Aorta (tissue), 5 donors: ENCODE results near the gene SMURF2. TPM values are rescaled to one million over a fixed set of nuclear protein-coding genes. Genes with fewer than 3 reads are reported as not detected.

Source experiments
- ATAC-seq: fragments of 200-7000 bp; cut with Tn5 transposase; one replicate; pipeline ENCODE4 v1.9.1; 2022; ENCODE audit warnings: moderate library complexity; ENCODE audit not compliant: low FRiP score
- DNase-seq, 2 donors: peaks; one replicate each; pipeline ENCODE4 v3.0.0-alpha.2; 2020
- H3K27ac ChIP-seq, 2 donors: one replicate each; pipeline ENCODE4 v1.5.1; 2013; ENCODE audit warnings: low read length in 2 of 2, mild to moderate bottlenecking in 2 of 2, moderate library complexity in 2 of 2, control low read depth in 1 of 2, inconsistent platforms in 1 of 2, low read depth in 1 of 2
- H3K27me3 ChIP-seq, 2 donors: one replicate each; pipeline ENCODE4 v1.6.1; 2013; ENCODE audit warnings: control low read depth in 1 of 2, low read length in 1 of 2, mild to moderate bottlenecking in 1 of 2, moderate library complexity in 1 of 2; ENCODE audit not compliant: insufficient read depth in 2 of 2, control insufficient read depth in 1 of 2
- H3K36me3 ChIP-seq, 2 donors: one replicate each; pipeline ENCODE4 v1.6.1; 2013; ENCODE audit warnings: control low read depth in 1 of 2, low read length in 1 of 2, mild to moderate bottlenecking in 1 of 2; ENCODE audit not compliant: insufficient read depth in 2 of 2, control insufficient read depth in 1 of 2
- H3K4me1 ChIP-seq, 2 donors: one replicate each; pipeline ENCODE4 v1.6.1; 2013; ENCODE audit warnings: low read length in 2 of 2, control low read depth in 1 of 2, mild to moderate bottlenecking in 1 of 2, moderate library complexity in 1 of 2; ENCODE audit not compliant: insufficient read depth in 2 of 2, control insufficient read depth in 1 of 2
- H3K4me3 ChIP-seq, 2 donors: one replicate each; pipeline ENCODE4 v1.5.1; 2013; ENCODE audit warnings: low read length in 2 of 2, control low read depth in 1 of 2, mild to moderate bottlenecking in 1 of 2
- H3K9me3 ChIP-seq: one replicate; pipeline ENCODE4 v1.6.1; 2013; ENCODE audit warnings: mild to moderate bottlenecking, low read length; ENCODE audit not compliant: control insufficient read depth
- WGBS, 2 donors: extraction: QIAGEN DNeasy Blood & Tissue Kit; methylation state at CpG; one replicate each; pipeline ENCODE4 v1.1.7; 2013; 5-methylcytosine and 5-hydroxymethylcytosine counted together
- intact Hi-C, 2 donors: fragments of 100-400 bp; cut with DNase I; formaldehyde crosslinking; loops; one replicate each; pipeline versions ENCODE4 v1.14.2 to v1.15.0; 2022
- long read RNA-seq, 2 donors: library from polyadenylated mRNA; unstranded; transcript quantifications; one replicate each; pipeline ENCODE4 v2.0.0, GENCODE V29; 2020 to 2021
- polyA plus RNA-seq, 2 donors: library from polyadenylated mRNA; stranded (reverse); fragments of 200-250 nt; gene quantifications; one replicate each; pipeline ENCODE4 v1.2.3, GENCODE V29; 2013
- total RNA-seq, 2 donors: library from RNA; stranded (reverse); fragmentation: NEBNext Ultra II Directional; extraction: Animal tissue kit (Norgen Biotek cat#: 25700); gene quantifications; one replicate each; pipeline ENCODE4 v1.2.1, GENCODE V29; 2021
- donor health status: healthy with polysubstance abuse.
- donor health status: Bipolar disorder and iron deficiency.
- donor health status: DM: no; HTN: no; CAD: no.
- donor health status: DM: no; HTN: no; CAD: no.
- donor health status: DM: yes; HTN: yes; CAD: no.

SMURF2 gene
- total RNA-seq (10 to 100 TPM; 36.3 to 62.1 TPM), polyA plus RNA-seq (10 to 100 TPM; 11.3 to 12.5 TPM)
- long read RNA-seq, donor 1, partial matches to known transcripts = 3 of 25 reads
- long read RNA-seq, donor 1, other reads (novel, unspliced or antisense) = 21 of 25 reads
- long read RNA-seq, donor 2, transcript SMURF2-201 (19 exons, 2,918 nt) = major isoform, 5 of 29 reads
- long read RNA-seq, donor 2, partial matches to known transcripts = 2 of 29 reads
- long read RNA-seq, donor 2, other reads (novel, unspliced or antisense) = 22 of 29 reads

DNA sequence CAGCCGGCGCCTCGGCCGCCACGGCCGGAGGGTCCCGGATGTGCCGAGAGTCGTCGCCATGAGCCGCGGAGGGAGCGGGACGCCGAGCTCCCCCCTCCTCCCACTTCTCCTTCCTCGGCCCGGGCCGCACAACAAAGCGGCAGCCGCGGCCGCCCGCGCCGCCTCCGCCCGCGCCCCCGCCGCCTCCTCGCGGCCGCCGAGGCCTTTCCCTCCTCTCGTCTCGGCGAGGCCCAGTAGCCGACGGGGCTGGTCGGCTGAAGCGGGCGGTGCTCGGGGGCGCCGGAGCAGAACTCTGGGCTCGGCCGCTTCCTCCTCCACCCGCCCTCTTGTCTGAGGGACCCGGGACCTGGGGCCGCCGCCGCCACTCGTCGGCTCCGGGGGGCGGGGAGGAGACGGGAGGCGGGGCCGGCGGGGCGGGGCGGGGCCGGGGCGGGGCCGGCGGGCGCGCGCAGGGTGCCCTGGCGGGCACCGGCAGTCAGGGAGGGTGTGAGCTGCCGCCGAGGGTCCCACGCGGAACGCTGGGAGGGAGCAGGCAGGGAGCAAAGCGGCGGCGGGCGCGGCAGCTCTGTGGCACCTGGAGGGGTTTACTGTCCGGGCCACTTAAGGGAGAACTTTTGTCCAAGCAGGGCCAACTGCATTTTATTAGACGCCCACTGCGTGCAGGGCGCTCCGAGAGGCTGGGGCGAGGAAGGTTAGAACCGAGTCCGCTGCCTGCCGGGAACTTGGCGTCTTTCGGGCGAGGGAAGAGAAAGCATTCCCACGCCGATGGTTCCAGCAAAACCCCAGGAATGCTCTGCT lies at the start of gene SMURF2:
Gene SMURF2, minus strand, starts transcription at position 332 of the 798 bp plus-strand sequence. CDS start 427 bp downstream, outside the sequence.
- H3K27me3 ChIP-seq = peaks cover 0 to 1% of the 10 kb centered on the region in 2 donors
- DNase-seq = peak; percentile 87 to 92
- H3K4me3 ChIP-seq = peak within 1 kb of the TSS; percentile 90 to 95
- no peaks in the 10 kb centered on the region for H3K9me3 ChIP-seq
- H3K36me3 ChIP-seq = no peaks in the 10 kb centered on the region
- H3K27ac ChIP-seq = peak within 1 kb of the TSS; percentile 87 to 88
- intact Hi-C loops = loop anchor here in 1 of 2 donors (5.0 to 10.0 kb wide), 2 partner anchors 73 to 155 kb away; partner anchors contain the start of genes CEP95 and DDX5
- WGBS, 2 donors = 1% methylated on average over 29 to 95 of the region's 95 CpGs
- no peaks in the 10 kb centered on the region for H3K4me1 ChIP-seq
- ATAC-seq = peak; percentile 90

DNA sequence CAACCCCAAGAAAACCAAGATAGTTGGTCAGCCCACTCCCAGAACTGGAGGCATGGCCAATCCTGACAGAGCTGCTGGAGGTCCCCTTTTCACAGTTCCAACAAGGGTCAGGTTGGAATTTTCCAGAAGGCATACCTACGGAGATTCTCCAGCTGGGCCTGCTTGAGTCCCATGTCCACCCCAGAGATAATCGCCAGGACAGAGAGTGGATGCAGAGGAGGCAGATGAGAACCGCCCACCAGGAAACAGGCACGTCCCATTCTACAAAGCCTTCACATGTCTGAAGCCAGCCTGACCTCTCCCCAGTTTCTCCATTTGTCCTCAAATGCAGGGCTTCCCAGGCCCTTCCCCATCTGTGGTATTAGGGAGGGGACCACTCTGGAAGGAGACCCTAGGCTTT lies 47.4 kb upstream of the SMURF2 start:
- peaks cover 0 to 1% of the 10 kb centered on the region in 2 donors for H3K4me1 ChIP-seq
- intact Hi-C loops = no loop called here
- no peak for DNase-seq
- no peaks in the 10 kb centered on the region for H3K27me3 ChIP-seq
- no peak for ATAC-seq
- H3K9me3 ChIP-seq = no peaks in the 10 kb centered on the region
- H3K27ac ChIP-seq = no peak overlapping the region
- 69 to 74% methylated on average over 4 of the region's 4 CpGs for WGBS, 2 donors
- H3K4me3 ChIP-seq = no peak overlapping the region
- no peaks in the 10 kb centered on the region for H3K36me3 ChIP-seq

DNA sequence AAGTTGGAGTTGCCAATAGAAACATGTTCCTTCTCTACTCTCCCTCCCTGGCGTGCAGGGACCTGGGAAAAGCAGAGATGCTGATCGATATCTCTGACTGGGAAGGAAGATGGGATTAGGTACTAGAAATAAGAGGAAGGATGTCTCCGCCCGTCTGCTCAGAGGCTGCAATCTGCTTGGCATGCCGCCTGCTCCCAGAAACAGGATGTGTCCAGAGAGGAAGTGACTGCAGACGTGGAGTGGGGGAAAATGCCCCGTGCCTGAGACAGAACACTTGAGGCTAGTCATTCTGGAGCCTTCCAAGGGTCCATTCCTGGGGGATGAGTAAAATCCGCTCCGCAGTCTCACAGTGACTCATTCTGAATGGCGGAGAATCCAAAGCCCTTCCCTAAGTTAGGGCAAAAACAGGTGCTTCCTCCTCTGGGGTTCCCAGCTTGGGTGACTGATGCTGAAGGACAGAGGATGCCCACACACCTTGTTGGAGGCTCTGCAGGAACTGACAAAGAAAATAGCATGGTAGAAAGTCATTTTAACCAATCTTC lies 45.0 kb upstream of the SMURF2 start:
- WGBS, 2 donors = 3 to 4% methylated on average over 10 of the region's 10 CpGs
- Histone ChIP-seq H3K27ac (peak overlapping the region in 1 of 2 donors; percentile 79), H3K36me3 (no peaks in the 10 kb centered on the region), H3K9me3 (no peaks in the 10 kb centered on the region), H3K4me3 (no peak overlapping the region), H3K27me3 (no peaks in the 10 kb centered on the region), H3K4me1 (peaks cover 0 to 1% of the 10 kb centered on the region in 2 donors)
- DNase-seq (peak; percentile 95 to 97), ATAC-seq (peak; percentile 88)
- intact Hi-C loops = no loop called here

DNA sequence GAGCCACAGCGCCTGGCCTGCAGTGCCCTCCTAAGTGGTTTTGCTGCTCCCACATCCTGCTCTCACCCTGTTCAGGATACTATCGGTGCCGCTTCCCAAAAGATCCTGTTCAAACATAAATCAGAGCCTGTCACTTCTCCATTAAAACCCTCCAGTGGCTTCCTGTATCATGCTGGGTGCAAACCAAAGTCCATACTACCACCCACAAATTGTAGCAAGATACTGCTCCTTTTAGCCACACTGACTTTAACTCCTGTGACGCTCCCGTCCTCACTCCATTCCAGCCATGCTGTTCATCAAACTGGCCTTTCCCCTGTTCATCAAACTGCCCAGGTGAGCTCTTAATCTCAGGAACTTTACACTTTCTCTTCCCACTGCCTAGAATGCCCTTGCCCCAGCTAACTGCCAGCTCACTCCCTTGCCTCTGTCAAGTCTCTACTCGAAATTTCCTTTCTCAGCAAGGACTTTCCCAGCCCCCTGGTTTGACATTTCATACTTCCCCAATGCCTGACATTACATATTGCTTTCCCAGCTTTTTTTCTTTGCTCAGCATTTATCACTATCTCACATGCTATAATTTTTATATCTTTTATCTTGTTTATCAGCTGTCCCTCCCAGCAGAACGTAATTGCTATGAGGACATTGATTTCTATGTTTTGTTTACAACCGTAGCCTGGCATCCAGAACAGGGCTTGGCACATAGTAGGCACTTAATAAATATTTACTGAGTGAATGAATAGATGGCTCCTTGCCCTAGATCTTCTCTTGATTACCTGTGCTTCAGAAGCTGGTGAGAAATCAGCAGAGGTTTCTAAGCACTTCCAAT lies 44.3 kb upstream of the SMURF2 start:
- ATAC-seq = peak; percentile 9
- no peaks in the 10 kb centered on the region for H3K36me3 ChIP-seq
- H3K4me1 ChIP-seq = peaks cover 0 to 1% of the 10 kb centered on the region in 2 donors
- 51 to 57% methylated on average over 8 of the region's 8 CpGs for WGBS, 2 donors
- intact Hi-C loops = no loop called here
- H3K9me3 ChIP-seq = no peaks in the 10 kb centered on the region
- H3K27ac ChIP-seq = peak overlapping the region in 1 of 2 donors; percentile 79
- H3K4me3 ChIP-seq = no peak overlapping the region
- no peaks in the 10 kb centered on the region for H3K27me3 ChIP-seq
- no peak for DNase-seq

DNA sequence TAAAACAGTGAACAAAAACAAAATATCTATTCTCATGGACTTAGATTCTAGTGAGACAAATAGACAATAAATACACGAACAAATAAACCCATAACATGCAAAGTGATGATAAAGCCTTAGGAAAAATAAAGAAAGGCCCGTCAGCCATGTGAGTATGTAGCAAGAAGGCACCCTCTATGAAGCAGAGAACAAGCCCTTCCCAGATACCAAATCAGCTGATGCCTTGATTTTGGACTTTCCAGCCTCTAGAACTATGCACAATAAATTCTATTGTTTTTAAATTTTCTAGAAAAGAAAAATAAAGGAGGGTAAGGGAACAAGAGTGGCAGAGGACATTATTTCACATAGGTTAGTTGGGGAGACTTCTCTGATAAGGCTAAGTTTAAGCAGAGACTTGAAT lies 40.7 kb upstream of the SMURF2 start:
- ATAC-seq (no peak), DNase-seq (no peak)
- Histone ChIP-seq H3K27me3 (no peaks in the 10 kb centered on the region), H3K9me3 (no peaks in the 10 kb centered on the region), H3K36me3 (no peaks in the 10 kb centered on the region), H3K4me3 (no peak overlapping the region), H3K4me1 (peaks cover 0 to 1% of the 10 kb centered on the region in 2 donors), H3K27ac (no peak overlapping the region)
- 93% methylated on average over 2 of the region's 2 CpGs for WGBS, 2 donors
- intact Hi-C loops = no loop called here

DNA sequence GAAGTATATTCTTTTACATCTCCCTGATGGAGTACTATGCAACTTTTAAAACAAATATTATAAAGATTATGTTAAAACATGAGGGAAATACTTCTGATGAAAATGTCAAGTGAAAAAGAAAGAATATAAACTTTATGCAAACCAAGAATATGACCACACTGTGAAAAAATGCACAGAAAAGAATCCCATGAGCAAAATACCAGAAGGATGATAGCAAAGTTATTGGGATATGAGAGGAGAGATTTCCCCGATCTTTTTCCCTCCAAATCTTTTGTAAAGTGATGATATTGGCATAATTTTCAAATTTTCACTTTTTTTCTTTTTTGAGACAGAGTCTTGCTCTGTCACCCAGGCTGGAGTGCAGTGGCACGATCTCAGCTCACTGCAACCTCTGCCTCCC lies 36.6 kb upstream of the SMURF2 start:
- intact Hi-C loops = no loop called here
- no peak overlapping the region for H3K27ac ChIP-seq
- ATAC-seq (no peak), DNase-seq (no peak)
- H3K4me3 ChIP-seq = no peak overlapping the region
- H3K36me3 ChIP-seq = no peaks in the 10 kb centered on the region
- H3K4me1 ChIP-seq = no peaks in the 10 kb centered on the region
- H3K9me3 ChIP-seq = no peaks in the 10 kb centered on the region
- H3K27me3 ChIP-seq = no peaks in the 10 kb centered on the region
- WGBS, 2 donors = 47 to 57% methylated on average over 2 of the region's 2 CpGs

DNA sequence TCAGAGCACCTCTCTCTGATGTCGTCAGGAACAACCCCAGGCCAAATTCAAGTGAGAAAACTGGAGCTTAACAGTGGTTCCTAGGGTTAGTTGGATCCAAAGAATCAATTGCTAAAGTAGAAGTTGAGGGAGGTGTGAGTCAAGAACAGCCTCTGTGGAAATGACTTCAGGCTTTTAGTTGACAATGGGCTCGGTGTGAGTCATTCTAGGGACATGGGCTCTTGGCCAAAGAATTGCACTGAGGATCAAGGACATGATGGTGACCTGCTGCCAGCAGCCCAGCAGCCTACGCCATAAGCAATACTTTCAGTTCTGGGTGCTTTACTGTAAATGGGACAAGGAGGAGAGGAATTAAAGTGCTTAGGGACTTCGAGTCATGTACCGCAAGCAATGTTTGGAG lies 32.1 kb upstream of the SMURF2 start:
- DNase-seq = peak; percentile 83
- Histone ChIP-seq H3K4me3 (no peak overlapping the region), H3K4me1 (no peaks in the 10 kb centered on the region), H3K27ac (peak overlapping the region in 1 of 2 donors; percentile 25), H3K27me3 (no peaks in the 10 kb centered on the region), H3K9me3 (no peaks in the 10 kb centered on the region), H3K36me3 (no peaks in the 10 kb centered on the region)
- intact Hi-C loops = no loop called here
- WGBS, 2 donors = 17 to 18% methylated on average over 5 of the region's 5 CpGs
- peak; percentile 80 for ATAC-seq

DNA sequence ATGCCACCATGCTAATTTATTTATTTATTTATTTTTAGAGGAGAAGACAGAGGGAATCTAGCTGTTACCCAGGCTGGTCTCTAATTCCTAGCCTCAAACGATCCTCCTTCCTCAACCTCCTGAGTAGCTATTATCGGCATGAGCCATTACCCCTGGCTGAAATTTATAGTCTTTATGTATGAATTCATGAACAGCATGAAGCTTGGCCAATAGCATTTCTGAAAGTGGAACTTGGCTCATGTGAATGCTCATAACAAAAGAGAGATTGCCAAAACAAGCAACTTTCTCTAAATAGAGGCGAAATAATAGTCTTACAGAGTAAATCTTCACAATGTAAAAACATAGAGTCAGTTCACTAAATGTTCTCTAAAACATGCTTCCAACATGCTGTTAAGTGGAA lies 30.1 kb upstream of the SMURF2 start:
- DNase-seq (no peak), ATAC-seq (peak; percentile 55)
- H3K4me1 ChIP-seq = no peaks in the 10 kb centered on the region
- H3K4me3 ChIP-seq = no peak overlapping the region
- 1 to 3% methylated on average over 3 of the region's 3 CpGs for WGBS, 2 donors
- no peaks in the 10 kb centered on the region for H3K27me3 ChIP-seq
- H3K27ac ChIP-seq = no peak overlapping the region
- intact Hi-C loops = no loop called here
- no peaks in the 10 kb centered on the region for H3K9me3 ChIP-seq
- H3K36me3 ChIP-seq = no peaks in the 10 kb centered on the region
